GM19438 (cell line): ENCODE results near the gene PSG4.
"Not testable (repeated sequence)": the region's sequence is repeated elsewhere in the genome, so short reads cannot be mapped to it uniquely, and the experiment has no call there.

ENCODE experiments used
- ATAC-seq: cut with Tn5 transposase; IDR thresholded peaks from one replicate; pipeline ENCODE4 v1.9.1; 2021; ENCODE audit warnings: low read depth; ENCODE audit not compliant: unreplicated experiment

Gene PSG4

DNA sequence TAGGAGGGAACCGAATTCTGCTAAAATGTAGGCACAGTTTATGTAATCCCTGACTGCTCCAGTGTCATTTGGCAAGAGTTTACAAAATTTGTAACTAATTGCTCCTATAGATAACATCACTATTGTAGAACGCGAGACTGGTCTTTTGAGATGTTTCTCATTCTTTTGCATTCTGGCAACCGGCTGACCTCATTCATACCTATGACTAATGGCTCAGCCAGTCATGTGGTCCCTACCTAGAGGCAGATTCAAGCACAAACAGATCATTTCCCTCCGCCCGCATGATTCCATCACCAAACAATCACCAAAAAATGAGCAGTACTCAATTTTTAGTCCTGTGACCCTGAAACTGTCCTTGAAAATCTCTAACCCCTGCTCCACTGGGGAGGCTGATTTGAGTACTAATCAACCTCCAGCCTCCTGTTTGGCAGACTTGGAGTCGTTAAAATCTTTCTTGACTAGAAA is 4.1 kb downstream of the PSG4 start:
- not testable (repeated sequence) for ATAC-seq

DNA sequence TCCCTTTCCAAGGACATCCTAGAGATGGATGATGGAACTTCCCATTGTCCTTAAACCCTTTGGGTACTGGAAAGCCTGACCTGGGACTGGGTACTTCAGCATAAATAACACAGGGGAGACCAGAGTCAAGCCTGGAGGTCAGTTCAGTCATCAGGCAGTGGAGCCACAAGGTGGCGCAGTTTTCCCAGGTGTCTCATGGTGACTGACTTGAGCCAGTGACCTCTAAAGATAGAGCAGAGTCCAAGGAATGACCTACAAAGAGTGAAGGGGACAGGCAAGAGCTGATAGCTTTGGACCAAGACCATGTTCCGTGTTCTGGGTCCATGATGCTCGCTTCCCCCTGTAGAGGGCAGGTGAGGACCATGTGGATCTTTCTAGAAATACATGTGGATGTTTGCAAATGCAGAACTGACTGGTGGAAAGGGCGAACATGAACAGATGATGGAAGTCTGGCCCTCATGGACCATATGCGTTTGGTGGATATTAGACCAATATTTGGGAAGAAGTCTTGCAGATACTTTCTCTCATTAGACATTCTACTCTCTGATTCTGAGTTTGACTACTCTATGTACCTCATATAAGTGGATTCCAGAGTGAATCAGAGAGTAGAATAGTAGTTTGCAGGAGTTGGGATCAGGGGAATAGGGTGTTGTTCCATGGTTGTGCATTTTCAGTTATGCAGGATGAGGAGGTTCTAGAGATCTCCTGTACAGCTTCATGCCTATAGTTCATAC is 6.6 kb downstream of the PSG4 start:
- ATAC-seq, result not testable (repeated sequence)

DNA sequence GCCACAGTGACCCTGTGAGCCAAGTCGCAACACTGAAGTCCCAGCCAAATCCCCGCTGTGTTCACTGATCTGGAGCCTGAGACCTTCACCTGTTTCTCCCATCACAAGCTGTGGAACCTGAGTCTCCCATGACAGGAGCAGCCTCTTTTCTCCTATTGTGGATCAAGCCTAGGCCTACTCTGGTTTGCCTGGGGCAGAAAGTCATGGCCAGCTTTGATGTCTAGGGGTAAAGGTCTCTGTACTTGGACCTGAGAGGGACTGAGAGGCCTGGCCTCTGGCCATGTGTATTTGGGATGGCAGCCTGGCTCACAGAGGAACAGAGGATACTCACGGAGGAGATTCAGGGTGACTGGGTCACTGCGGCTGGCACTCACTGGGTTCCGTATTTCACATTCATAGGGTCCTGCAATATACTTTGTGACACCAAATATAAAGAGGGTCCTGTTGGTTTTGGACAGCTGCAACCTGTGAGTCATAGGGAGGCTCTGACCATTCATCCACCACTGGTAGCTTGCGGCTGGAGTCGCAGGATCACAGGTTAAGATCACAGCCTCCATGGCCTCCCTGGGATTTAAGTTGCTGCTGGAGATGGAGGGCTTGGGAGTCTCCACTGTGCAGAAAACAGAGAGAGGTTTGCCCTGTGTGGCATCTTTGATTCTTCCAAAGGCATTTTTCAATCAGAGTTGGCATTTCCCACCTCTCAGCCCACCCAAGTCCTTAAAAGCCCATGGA is 7.6 kb downstream of the PSG4 start:
- ATAC-seq, result not testable (repeated sequence)

DNA sequence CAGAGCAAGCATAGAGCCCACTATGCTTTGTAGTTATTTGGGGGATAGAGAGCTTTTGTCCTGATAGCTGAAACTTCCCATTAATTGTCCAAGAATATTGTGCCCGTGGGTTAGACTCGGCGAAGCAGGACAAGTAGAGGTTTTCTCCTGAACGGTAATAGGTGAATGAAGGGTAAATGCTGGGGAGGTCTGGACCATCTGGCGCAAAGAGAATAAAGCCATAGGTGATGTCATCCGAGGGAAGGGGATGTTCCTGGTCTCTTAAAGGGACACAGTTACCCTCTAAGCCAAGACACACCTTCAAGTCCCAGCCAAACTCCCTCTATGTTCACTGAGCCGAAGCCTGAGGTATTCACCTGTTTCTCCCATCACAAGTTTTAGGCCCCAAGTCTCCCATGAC is 11.0 kb downstream of the PSG4 start:
- ATAC-seq, result not testable (repeated sequence)

DNA sequence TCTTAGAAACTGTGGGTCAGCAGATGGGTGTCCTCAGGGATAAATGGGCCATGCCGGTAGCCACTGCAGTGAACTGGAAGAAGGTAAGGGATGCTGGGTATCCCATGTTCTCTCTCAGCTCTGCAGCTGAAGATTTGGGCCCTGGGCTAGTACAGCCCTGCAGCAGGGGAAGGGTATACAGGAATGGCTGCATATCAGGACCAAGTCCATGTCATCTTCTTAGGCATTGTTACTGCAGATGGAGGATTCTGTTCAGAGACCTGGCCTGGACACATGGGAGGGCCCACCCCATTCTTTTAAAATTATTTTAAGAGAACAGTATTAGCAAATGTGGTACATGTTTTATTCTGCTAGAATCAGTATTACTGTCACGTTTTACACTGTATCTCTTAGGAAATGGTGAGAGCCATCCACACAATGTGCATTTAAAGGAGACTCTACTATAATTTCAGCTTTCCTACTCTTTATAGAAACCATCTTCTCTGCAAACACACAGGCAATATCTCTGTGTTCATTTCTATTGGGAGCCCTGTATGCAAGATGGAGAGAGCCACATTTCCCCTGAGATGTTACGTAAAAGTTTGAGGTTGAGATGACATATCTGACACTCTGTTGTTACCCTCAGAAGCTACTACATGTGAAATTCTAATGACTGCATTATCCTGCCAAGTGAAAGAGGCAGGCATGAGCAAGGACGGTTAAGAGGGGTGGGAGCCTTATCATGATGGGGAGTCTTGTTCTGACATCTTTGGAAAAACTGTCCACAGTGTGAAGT is 12.9 kb downstream of the PSG4 start:
- ATAC-seq, result not testable (repeated sequence)

DNA sequence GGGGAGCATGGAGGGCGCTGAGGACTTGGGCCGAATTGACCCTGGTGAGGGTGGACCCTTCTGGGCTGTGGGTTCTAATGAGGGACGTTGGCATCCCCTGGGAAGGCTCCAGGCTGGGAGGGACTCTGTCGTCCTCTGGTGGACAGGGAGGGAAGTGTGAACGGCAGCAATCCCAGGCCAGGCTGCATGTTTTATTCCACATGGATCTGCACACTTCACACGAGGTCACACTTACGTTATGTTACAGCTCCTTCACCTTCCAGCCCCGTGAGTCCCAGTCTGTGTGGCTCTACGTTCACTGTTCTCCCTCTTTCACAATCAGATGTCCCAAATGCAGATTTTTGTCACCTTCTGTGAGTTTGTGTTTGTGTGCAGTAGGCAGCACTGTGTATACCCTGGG is 17.3 kb downstream of the PSG4 start:
- not testable (repeated sequence) for ATAC-seq

DNA sequence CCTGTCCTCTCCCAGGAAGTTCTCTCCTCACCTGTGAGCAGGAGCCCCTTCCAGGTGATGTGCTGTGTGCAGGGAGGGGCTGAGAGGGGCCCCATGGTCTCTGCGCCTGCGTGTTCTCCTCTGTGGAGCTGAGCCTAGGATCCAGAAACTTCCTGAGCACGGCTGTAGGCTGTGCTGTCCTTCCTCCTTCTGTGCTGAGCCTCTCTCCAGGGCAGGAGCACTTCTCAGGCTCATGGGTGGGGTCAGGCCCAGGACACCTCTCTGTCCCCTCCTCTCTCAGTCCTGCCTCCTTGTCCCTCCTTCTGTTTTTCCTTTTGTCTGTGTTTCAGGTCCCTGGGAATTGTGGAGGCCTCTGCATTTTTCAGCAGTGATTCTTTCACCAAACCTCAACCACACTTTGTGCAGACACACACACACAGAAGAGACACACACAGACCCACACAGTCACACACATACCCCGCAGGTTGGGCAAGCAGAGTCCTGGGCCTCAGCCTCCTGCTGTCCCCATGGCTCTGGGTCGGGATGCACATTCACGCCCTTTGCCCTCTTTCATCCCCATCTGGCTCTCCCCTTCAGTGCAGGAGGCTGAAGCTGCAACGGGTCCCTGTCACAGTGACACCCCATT is 19.0 kb downstream of the PSG4 start, which contains the start of gene PSG5:
Gene PSG5 (minus strand): TSS at position 226 of the 625 bp plus-strand sequence. CDS start 131 bp downstream, at position 95.
- ATAC-seq, result not testable (repeated sequence)

DNA sequence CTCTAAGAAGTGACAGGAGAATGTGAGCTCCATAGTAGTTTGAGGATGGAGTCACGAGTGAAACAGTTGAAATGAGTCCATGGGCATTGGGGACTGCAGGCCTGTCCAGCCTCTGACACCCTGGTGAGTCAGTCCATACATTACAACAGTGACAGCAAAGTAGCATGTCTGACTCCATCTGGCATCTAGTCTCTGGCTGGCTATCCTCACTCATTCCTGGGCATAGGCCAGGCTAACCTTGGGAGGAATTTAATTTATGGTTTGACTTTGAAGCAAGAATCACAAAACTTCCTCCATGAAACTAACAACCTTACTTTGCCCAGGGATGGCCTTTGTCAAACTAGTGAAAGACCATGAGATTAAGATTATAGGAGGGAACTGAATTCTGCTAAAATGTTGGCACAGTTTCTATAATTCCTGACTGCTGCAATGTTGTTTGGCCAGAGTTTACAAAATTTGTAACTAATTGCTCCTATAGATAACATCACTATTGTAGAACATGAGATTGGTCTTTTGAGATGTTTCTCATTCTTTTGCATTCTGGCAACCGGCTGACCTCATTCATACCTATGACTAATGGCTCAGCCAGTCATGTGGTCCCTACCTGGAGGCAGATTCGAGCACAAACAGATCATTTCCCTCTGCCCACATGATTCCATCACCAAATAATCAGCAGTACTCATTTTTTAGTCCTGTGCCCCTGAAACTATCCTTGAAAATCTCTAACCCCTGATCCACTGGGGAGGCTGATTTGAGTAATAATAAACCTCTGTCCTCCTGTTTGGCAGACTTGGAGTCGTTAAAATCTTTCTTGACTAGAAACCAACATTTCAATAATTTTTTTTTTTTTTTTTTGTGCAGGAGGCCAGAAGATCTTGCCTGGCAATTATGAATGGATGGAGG is 23.3 kb downstream of the PSG4 start:
- ATAC-seq, result not testable (repeated sequence)

DNA sequence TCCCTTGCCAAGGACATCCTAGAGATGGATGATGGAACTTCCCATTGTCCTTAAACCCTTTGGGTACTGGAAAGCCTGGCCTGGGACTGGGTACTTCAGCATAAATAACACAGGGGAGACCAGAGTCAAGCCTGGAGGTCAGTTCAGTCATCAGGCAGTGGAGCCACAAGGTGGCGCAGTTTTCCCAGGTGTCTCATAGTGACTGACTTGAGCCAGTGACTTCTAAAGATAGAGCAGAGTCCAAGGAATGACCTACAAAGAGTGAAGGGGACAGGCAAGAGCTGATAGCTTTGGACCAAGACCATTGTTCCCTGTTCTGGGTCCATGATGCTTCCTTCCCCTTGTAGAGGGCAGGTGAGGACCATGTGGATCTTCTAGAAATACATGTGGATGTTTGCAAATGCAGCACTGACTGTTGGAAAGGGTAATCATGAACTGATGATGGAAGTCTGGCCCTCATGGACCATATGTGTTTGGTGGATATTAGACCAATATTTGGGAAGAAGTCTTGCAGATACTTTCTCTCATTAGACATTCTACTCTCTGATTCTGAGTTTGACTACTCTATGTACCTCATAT is 25.8 kb downstream of the PSG4 start:
- not testable (repeated sequence) for ATAC-seq

DNA sequence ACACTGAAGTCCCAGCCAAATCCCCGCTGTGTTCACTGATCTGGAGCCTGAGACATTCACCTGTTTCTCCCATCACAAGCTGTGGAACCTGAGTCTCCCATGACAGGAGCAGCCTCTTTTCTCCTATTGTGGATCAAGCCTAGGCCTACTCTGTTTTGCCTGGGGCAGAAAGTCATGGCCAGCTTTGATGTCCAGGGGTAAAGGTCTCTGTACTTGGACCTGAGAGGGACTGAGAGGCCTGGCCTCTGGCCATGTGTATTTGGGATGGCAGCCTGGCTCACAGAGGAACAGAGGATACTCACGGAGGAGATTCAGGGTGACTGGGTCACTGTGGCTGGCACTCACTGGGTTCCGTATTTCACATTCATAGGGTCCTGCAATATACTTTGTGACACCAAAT is 26.9 kb downstream of the PSG4 start:
- ATAC-seq, result not testable (repeated sequence)

DNA sequence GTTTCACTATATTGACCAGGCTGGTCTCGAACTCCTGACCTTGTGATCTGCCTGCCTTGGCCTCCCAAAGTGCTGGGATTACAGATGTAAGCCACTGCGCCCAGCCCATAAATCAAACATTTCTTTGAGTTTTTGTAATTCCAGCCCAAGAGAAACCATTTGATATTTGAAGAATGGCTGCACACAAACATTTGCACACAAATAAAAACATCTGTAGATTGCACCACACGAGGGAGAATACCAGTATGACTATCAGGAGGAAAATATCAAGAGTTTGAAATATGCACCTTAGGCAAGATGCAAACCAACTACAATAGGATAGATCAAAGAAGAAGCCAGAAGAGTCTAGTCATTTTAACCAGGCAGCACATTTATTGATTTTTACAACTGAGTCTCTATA is 39.5 kb downstream of the PSG4 start:
- not testable (repeated sequence) for ATAC-seq

DNA sequence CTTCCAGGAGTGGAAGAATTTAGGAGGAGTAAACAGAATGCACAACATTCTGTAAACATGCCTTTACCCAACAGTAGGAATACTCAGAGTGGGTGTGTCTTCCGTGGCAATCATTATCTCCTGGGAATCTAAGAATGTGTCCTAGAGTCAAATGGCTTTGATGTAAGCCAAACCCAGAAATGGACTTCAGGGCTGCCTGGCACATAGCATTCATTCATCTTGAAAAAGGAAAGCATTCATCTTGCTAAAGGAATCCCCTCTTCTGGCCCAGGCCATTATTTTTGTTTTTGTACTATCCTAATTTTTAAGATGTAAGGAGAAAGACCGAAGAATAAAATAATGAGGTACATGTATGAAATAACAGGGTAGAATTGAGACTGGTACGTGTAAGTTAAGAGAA is 42.3 kb downstream of the PSG4 start:
- not testable (repeated sequence) for ATAC-seq

DNA sequence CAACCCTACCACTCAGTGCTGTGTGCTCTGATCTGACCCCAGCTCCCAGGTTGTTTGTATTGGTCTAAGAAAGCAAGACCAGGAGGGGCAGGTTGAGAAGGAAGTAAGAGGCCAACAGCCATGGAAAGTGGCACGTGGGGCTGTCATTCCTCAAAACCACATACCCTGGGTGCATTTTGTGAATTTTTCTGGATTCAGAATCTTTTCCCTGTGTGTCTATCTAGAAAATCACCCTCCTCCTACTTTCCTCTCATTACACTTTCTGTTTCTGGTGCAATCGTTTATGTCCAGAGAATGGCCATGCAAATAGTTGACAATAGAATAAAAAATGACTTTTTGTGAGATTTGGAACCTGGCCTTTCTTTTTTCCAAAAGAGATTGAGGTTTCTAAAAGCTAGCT is 43.2 kb downstream of the PSG4 start:
- not testable (repeated sequence) for ATAC-seq

DNA sequence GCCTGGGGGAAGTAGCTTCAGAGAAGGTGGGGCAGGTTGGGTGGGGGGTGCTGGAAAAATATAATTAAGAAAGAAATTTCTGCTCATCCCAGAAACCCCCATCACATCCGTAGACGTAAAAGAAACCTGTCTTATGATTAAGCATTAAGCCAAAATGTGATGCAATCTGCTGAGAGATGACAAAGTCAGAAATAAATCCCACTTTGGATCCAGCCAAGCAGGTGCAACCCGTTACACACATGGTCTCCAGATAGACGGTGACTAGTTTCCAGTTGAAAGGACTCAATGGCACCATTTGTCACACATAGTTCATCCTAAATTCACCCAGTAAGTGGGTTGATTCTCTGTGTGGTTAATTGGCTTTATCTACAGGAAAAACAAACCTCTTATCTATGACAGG is 53.2 kb downstream of the PSG4 start:
- ATAC-seq, result no peak

DNA sequence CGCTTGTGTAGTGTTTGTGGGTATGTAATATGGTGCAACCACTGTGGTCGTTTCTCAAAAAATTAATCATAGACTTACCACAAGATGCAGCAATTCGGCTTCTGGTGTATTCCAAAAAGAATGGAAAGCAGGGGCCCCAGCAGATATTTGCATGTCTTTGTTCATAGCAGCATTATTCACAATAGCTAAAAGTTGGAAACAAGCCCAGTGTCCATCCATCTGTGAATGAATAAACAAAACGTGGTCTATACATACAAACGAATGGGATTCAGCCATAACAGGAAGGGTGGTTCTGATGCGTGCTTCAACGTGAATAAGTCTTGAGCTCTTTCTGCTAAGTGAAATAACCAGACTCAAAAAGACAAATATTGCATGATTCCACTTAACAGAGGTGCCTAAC is 55.6 kb downstream of the PSG4 start:
- ATAC-seq, result not testable (repeated sequence)

DNA sequence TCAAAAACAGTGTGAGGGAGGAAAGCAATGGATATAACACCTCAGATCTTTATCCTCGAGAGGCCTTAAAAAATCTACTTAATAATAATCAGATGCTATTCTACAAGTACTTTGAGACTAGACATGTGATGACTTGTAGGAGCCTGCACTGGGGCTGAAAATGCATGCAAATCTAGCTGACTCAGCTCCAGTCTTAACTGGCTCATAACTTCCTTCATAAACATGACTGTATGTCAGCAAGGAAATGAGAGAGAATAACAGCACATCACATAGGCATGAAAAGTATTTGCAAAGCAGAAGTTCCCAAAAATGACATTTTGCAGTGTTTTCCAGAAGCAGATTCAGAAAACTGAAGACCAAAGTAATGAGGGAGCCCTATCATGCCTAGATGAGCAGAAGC is 57.2 kb downstream of the PSG4 start:
- ATAC-seq, result no peak
